ENCODE data around the gene PYGB. TPM values are rescaled to one million over a fixed set of nuclear protein-coding genes. Genes with fewer than 3 reads are reported as not detected.

The PYGB gene
- polyA plus RNA-seq (2013): 17.6 TPM

DNA sequence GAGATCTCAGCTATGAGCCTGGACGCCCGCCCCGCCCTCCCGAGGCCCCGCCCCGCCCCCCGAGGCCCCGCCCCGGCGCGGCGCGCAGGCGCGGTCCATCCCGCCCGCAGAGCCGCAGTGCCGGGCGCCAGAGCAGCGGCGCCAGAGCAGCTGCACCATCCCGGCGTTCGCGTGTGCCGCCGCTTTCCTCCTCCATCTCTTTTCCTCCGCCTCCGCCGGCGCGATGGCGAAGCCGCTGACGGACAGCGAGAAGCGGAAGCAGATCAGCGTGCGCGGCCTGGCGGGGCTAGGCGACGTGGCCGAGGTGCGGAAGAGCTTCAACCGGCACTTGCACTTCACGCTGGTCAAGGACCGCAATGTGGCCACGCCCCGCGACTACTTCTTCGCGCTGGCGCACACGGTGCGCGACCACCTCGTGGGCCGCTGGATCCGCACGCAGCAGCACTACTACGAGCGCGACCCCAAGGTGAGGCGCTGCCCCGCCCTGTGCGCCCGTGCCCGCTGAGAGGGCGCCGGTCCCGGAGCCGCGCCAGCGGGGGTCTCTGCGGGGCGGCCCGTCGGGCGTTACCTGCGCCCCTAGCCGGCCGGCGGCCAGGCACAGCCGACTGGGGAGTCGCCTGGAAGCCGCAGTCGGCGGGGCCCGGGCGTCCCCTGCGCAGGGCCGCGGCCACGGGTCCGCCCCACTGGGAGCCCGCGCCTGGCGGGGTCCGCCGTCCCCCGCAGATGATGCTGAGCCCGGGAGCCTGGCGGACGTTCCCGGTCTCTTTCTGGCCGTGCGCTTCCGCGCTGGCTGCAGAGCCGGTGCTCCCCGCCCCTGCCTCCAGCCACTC is at the start of gene PYGB:
Gene PYGB (plus strand): TSS at position 130 of the 830 bp plus-strand sequence. CDS start 94 bp downstream, at position 224.
- Histone ChIP-seq H3K36me3 (ENCODE audit: control insufficient read depth in 4 of 4, insufficient read depth in 4 of 4, low read length in 3 of 4) (peaks cover 0 to 9% (median 4%) of the 10 kb centered on the region in 4 experiments), H3K9me3 (ENCODE audit: control extremely low read depth in 1 of 5, control insufficient read depth in 4 of 5, insufficient read depth in 2 of 5, low read depth in 1 of 5, low read length in 4 of 5) (peaks cover 0 to 6% (median 0%) of the 10 kb centered on the region in 5 experiments), H3K27me3 (replicated peaks in 2 of 5; ENCODE audit: control insufficient read depth in 4 of 5, insufficient read depth in 5 of 5, low read length in 4 of 5) (peaks cover 0 to 3% (median 2%) of the 10 kb centered on the region in 5 experiments), H3K4me1 (ENCODE audit: control extremely low read depth in 1 of 4, control insufficient read depth in 4 of 4, insufficient read depth in 4 of 4, low read length in 3 of 4) (peaks cover 0 to 21% (median 12%) of the 10 kb centered on the region in 4 experiments), H3K4me3 (ENCODE audit: control insufficient read depth in 1 of 7, extremely low read depth in 1 of 7, insufficient read depth in 4 of 7, low read depth in 2 of 7, low read length in 6 of 7) (peak within 1 kb of the TSS; percentile 84 to 95 (median 88)), H3K27ac (ENCODE audit: insufficient read depth in 1 of 2, low read depth in 1 of 2, low read length in 2 of 2, poor library complexity in 1 of 2, severe bottlenecking in 2 of 2) (no peak within 1 kb of the TSS)
- 0% methylated on average over 79 of the region's 113 CpGs for WGBS (ENCODE audit: insufficient coverage)
- peak; percentile 74 to 84 (median 80) for DNase-seq
- ChIA-PET CTCF (interaction anchor here (1.2 to 2.1 kb wide), 7 partner anchors 10 to 149 kb away, joined by 3 to 8 read pairs (median 6); no protein-coding TSS in a partner anchor), POLR2A (interaction anchor here (0.9 kb wide), 1 partner anchor 21 kb away, joined by 3 read pairs; no protein-coding TSS in a partner anchor)

DNA sequence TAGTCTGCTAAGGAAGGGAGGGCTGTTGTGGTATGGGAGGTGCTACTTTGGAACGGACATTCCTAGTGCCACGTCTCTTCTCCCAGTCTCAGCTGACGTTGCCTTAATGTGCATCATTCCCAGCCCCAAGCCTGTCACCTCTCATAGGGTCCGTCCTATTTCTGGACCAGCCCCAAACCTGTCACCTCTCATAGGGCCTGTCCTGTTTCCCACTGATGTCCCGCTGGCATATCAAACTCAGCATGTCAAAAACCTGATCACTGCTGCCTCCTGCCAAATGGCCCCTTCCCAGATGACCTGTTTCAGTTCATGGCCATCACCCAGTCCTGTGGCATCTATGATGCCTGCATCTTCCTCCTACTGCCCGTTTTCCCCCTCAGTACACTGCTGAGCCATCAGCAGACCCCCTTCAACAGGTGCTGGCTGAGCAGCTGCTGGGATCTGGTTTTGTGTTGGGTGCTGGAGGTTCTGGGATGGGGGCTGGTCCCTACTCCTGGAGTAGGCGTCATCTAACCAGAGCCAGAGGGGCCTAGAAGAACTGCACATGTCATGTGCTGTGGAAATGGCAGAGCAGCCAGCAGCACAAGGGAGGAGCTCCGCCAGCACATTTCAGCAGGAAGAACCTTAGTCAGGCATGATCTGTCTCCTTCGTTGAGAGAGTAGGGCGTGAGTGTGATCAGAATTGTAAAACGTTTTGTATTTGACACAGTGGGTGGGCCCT is 49.1 kb upstream of the PYGB start:
- peaks cover 0 to 3% (median under 1%) of the 10 kb centered on the region in 4 experiments for H3K36me3 ChIP-seq (ENCODE audit: control insufficient read depth in 4 of 4, insufficient read depth in 4 of 4, low read length in 3 of 4)
- H3K27me3 ChIP-seq (replicated peaks in 2 of 5; ENCODE audit: control insufficient read depth in 4 of 5, insufficient read depth in 5 of 5, low read length in 4 of 5): no peaks in the 10 kb centered on the region
- no peak overlapping the region for H3K4me3 ChIP-seq (ENCODE audit: control insufficient read depth in 1 of 7, extremely low read depth in 1 of 7, insufficient read depth in 4 of 7, low read depth in 2 of 7, low read length in 6 of 7)
- 99% methylated on average over 7 of the region's 11 CpGs for WGBS (ENCODE audit: insufficient coverage)
- H3K4me1 ChIP-seq (ENCODE audit: control extremely low read depth in 1 of 4, control insufficient read depth in 4 of 4, insufficient read depth in 4 of 4, low read length in 3 of 4): peaks cover 0 to 28% (median 25%) of the 10 kb centered on the region in 4 experiments
- CTCF ChIA-PET: no interaction called here
- DNase-seq: no peak
- H3K9me3 ChIP-seq (ENCODE audit: control extremely low read depth in 1 of 5, control insufficient read depth in 4 of 5, insufficient read depth in 2 of 5, low read depth in 1 of 5, low read length in 4 of 5): peaks cover 0 to 3% (median 0%) of the 10 kb centered on the region in 5 experiments
- POLR2A ChIA-PET: no interaction called here
- H3K27ac ChIP-seq (ENCODE audit: insufficient read depth in 1 of 2, low read depth in 1 of 2, low read length in 2 of 2, poor library complexity in 1 of 2, severe bottlenecking in 2 of 2): no peak overlapping the region

- CTCF ChIA-PET: interaction anchor here (1.2 to 1.7 kb wide), 3 partner anchors 18 to 48 kb away, joined by 3 to 4 read pairs (median 3); partner anchors contain the start of gene PYGB
- Histone ChIP-seq H3K4me1 (ENCODE audit: control extremely low read depth in 1 of 4, control insufficient read depth in 4 of 4, insufficient read depth in 4 of 4, low read length in 3 of 4) (peaks cover 2 to 36% (median 32%) of the 10 kb centered on the region in 4 experiments), H3K4me3 (ENCODE audit: control insufficient read depth in 1 of 7, extremely low read depth in 1 of 7, insufficient read depth in 4 of 7, low read depth in 2 of 7, low read length in 6 of 7) (no peak overlapping the region), H3K9me3 (ENCODE audit: control extremely low read depth in 1 of 5, control insufficient read depth in 4 of 5, insufficient read depth in 2 of 5, low read depth in 1 of 5, low read length in 4 of 5) (peaks cover 0 to 3% (median 0%) of the 10 kb centered on the region in 5 experiments), H3K27me3 (replicated peaks in 2 of 5; ENCODE audit: control insufficient read depth in 4 of 5, insufficient read depth in 5 of 5, low read length in 4 of 5) (no peaks in the 10 kb centered on the region), H3K36me3 (ENCODE audit: control insufficient read depth in 4 of 4, insufficient read depth in 4 of 4, low read length in 3 of 4) (peaks cover 0 to 3% (median under 1%) of the 10 kb centered on the region in 4 experiments), H3K27ac (ENCODE audit: insufficient read depth in 1 of 2, low read depth in 1 of 2, low read length in 2 of 2, poor library complexity in 1 of 2, severe bottlenecking in 2 of 2) (no peak overlapping the region)
- WGBS (ENCODE audit: insufficient coverage): 100% methylated on average over 2 of the region's 5 CpGs
- POLR2A ChIA-PET: no interaction called here
- DNase-seq: no peak
Observed at GRCh38 chr20:25199473-25200260, 48.2 kb upstream of the PYGB start.

- CTCF ChIA-PET: interaction anchor here (0.9 to 1.9 kb wide), 4 partner anchors 10 to 197 kb away, joined by 3 to 6 read pairs (median 4); no protein-coding TSS in a partner anchor
Observed at GRCh38 chr20:25203089-25203488, 44.8 kb upstream of the PYGB start.

DNA sequence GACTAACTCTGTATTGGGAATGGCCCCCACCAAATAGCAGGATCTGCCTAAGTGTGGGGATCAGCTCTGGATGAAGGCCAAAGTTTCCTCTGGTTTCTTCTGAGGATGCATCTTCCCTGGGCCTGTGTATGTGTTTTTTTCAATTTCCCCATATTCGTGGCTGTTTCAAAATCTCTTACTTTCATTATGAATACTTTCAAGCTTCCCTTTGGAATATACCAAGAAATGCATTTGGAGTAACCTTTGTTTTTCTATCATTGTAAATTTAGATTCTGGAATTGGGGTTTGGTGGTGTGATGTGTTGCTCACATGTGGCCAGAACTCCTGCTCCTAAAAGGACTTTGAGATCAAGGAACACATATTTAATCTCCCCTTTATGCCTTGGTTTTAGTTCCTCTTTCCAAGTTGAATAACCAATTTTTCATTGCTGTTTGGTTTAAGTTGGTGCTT is 44.0 kb upstream of the PYGB start:
- ChIA-PET CTCF (interaction anchor here (0.9 to 1.9 kb wide), 5 partner anchors 11 to 142 kb away, joined by 3 to 6 read pairs (median 4); no protein-coding TSS in a partner anchor), POLR2A (no interaction called here)
- Histone ChIP-seq H3K9me3 (ENCODE audit: control extremely low read depth in 1 of 5, control insufficient read depth in 4 of 5, insufficient read depth in 2 of 5, low read depth in 1 of 5, low read length in 4 of 5) (peaks cover 0 to 3% (median 0%) of the 10 kb centered on the region in 5 experiments), H3K4me3 (ENCODE audit: control insufficient read depth in 1 of 7, extremely low read depth in 1 of 7, insufficient read depth in 4 of 7, low read depth in 2 of 7, low read length in 6 of 7) (peak overlapping the region in 5 of 7 experiments; percentile 2 to 60 (median 41)), H3K27me3 (replicated peaks in 2 of 5; ENCODE audit: control insufficient read depth in 4 of 5, insufficient read depth in 5 of 5, low read length in 4 of 5) (no peaks in the 10 kb centered on the region), H3K4me1 (ENCODE audit: control extremely low read depth in 1 of 4, control insufficient read depth in 4 of 4, insufficient read depth in 4 of 4, low read length in 3 of 4) (peaks cover 3 to 24% (median 18%) of the 10 kb centered on the region in 4 experiments), H3K36me3 (ENCODE audit: control insufficient read depth in 4 of 4, insufficient read depth in 4 of 4, low read length in 3 of 4) (peaks cover 0 to 14% (median under 1%) of the 10 kb centered on the region in 4 experiments), H3K27ac (ENCODE audit: insufficient read depth in 1 of 2, low read depth in 1 of 2, low read length in 2 of 2, poor library complexity in 1 of 2, severe bottlenecking in 2 of 2) (no peak overlapping the region)
- no CpG with 5 or more reads among the region's 1 CpG for WGBS (ENCODE audit: insufficient coverage)
- peak in 2 of 3 donors; percentile 39 to 53 for DNase-seq

More at GRCh38 chr20:25203089-25203488, 44.8 kb upstream of the PYGB start:
- Histone ChIP-seq H3K36me3 (ENCODE audit: control insufficient read depth in 4 of 4, insufficient read depth in 4 of 4, low read length in 3 of 4) (peaks cover 0 to 14% (median under 1%) of the 10 kb centered on the region in 4 experiments), H3K4me1 (ENCODE audit: control extremely low read depth in 1 of 4, control insufficient read depth in 4 of 4, insufficient read depth in 4 of 4, low read length in 3 of 4) (peaks cover 3 to 24% (median 18%) of the 10 kb centered on the region in 4 experiments), H3K9me3 (ENCODE audit: control extremely low read depth in 1 of 5, control insufficient read depth in 4 of 5, insufficient read depth in 2 of 5, low read depth in 1 of 5, low read length in 4 of 5) (peaks cover 0 to 3% (median 0%) of the 10 kb centered on the region in 5 experiments), H3K27me3 (replicated peaks in 2 of 5; ENCODE audit: control insufficient read depth in 4 of 5, insufficient read depth in 5 of 5, low read length in 4 of 5) (no peaks in the 10 kb centered on the region), H3K4me3 (ENCODE audit: control insufficient read depth in 1 of 7, extremely low read depth in 1 of 7, insufficient read depth in 4 of 7, low read depth in 2 of 7, low read length in 6 of 7) (peak overlapping the region in 1 of 7 experiments; percentile 60), H3K27ac (ENCODE audit: insufficient read depth in 1 of 2, low read depth in 1 of 2, low read length in 2 of 2, poor library complexity in 1 of 2, severe bottlenecking in 2 of 2) (no peak overlapping the region)
- POLR2A ChIA-PET: no interaction called here
- no peak for DNase-seq
- 100% methylated on average over 1 of the region's 2 CpGs for WGBS (ENCODE audit: insufficient coverage)
